ENCODE measurements around the gene NAT8L. TPM values are rescaled to one million over a fixed set of nuclear protein-coding genes. Genes with fewer than 3 reads are reported as not detected.

NAT8L gene
- total RNA-seq, 1 experiment from 2014 or later = 9.2 TPM

DNA sequence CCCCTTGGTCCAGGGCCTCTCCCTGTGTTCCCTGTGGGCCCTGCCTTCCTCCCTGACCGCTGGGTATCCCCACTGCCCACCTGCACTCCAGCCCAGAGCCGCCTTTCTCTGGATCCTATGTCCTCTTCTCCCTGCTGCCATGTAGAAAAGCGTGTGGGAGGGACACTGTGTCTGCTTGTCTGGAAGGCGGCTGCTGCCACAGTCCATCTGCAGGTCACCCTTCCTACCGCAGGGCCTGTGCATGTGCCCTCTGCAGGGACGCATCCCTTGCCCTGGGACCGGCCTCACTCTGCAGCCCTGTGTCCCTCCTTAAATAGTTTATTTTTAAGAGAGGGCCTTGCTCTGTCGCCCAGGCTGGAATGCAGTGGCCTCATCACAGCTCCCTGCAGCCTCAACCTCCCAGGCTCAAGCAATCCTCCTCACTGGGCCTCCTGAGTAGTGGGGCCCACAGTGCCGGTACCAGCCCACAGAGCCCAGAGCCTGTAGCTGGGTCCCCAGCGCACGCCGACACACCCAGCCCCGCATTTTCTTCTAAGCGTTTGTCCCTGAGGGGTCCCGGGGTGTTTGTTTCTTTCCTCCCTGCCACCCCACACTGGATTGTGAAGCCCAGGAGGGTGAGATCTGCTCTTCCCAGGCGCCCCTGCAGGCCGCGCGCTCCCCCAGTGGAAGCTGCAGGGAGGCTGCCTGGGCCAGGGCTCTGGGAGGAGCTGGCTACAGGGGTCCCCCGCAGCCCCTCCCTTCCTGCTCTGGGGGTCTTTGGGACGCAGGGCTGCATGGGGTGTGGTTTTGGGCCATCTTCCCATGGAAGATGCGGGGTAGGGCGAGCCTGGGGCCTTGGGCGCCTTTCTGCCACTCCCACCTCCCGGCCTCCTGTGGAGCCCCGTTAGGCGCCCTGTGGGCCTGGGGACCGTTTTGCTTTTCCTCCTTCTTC is 12.8 kb upstream of the NAT8L start:
- TF ChIP-seq SP1 (IDR thresholded peaks at IDR 0.05; ENCODE audit: low read depth) (no peak), RAD21 (IDR thresholded peaks at IDR 0.05; ENCODE audit: low read depth) (no peak), CEBPB (IDR thresholded peaks at IDR 0.05; ENCODE audit: low read depth) (no peak), FOSL1 (IDR thresholded peaks at IDR 0.05; ENCODE audit: low read depth) (no peak), CBX3 (IDR thresholded peaks at IDR 0.05; ENCODE audit: low read depth) (no peak)
- TF ChIP-seq, protein P1, sequence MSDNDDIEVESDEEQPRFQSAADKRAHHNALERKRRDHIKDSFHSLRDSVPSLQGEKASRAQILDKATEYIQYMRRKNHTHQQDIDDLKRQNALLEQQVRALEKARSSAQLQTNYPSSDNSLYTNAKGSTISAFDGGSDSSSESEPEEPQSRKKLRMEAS (IDR thresholded peaks at IDR 0.05) = no peak
- CTCF ChIA-PET = no interaction called here
- BruUV-seq (replicated peaks) = no TSS peak
- RAD21 ChIA-PET (ENCODE audit: low non-redundant PET in 1 of 2, low total read pairs in 2 of 2, uncharacterized antibody in 2 of 2, unreplicated experiment in 2 of 2) = no interaction called here
- DNase-seq (ENCODE audit: low read depth, low spot score) (no peak), ATAC-seq (no peak)
- no peaks in the 10 kb centered on the region for H4K20me1 ChIP-seq (ENCODE audit: insufficient read depth)
- H2AFZ ChIP-seq (ENCODE audit: low read depth, low read length, poor library complexity, severe bottlenecking) = no peak overlapping the region
- H3K4me1 ChIP-seq (ENCODE audit: control insufficient read depth in 1 of 2, insufficient read depth in 2 of 2, low read length in 2 of 2) = peaks cover 7 to 36% of the 10 kb centered on the region in 2 experiments; a peak in 3 of 4 replicates
- peaks cover 7% of the 10 kb centered on the region; the same call in 1 of the 2 replicates for H3K79me2 ChIP-seq (ENCODE audit: insufficient read depth, low read length)
- no peaks in the 10 kb centered on the region; a peak in 1 of 4 replicates for H3K9me3 ChIP-seq (ENCODE audit: control insufficient read depth in 1 of 2, insufficient read depth in 1 of 2, low read depth in 1 of 2, low read length in 2 of 2)
- no peaks in the 10 kb centered on the region for H3K27me3 ChIP-seq (ENCODE audit: insufficient read depth, low read length)
- intact Hi-C loops (cut with micrococcal nuclease) = no loop called here
- no peak overlapping the region for H3K9ac ChIP-seq (ENCODE audit: low read length)
- POLR2A ChIA-PET = interaction anchor here (1.0 kb wide), 1 partner anchor 116 kb away, joined by 3 read pairs; no protein-coding TSS in a partner anchor
- peak overlapping the region; percentile 21 for H3K4me2 ChIP-seq (ENCODE audit: low read length)
- no peaks in the 10 kb centered on the region for H3K9me2 ChIP-seq (ENCODE audit: insufficient read depth)
- peaks cover 0 to 5% of the 10 kb centered on the region in 2 experiments; a peak in 2 of 4 replicates for H3K36me3 ChIP-seq (ENCODE audit: control insufficient read depth in 1 of 2, insufficient read depth in 2 of 2, low read length in 2 of 2)
- 0 out of 2 replicates have a peak overlapping the region, but pooled peaks have one; percentile 17 for H3K27ac ChIP-seq (ENCODE audit: low read depth, low read length)
- H3K4me3 ChIP-seq (replicated peaks in 1 of 2; ENCODE audit: low read depth in 1 of 2, low read length in 2 of 2) = no peak overlapping the region

DNA sequence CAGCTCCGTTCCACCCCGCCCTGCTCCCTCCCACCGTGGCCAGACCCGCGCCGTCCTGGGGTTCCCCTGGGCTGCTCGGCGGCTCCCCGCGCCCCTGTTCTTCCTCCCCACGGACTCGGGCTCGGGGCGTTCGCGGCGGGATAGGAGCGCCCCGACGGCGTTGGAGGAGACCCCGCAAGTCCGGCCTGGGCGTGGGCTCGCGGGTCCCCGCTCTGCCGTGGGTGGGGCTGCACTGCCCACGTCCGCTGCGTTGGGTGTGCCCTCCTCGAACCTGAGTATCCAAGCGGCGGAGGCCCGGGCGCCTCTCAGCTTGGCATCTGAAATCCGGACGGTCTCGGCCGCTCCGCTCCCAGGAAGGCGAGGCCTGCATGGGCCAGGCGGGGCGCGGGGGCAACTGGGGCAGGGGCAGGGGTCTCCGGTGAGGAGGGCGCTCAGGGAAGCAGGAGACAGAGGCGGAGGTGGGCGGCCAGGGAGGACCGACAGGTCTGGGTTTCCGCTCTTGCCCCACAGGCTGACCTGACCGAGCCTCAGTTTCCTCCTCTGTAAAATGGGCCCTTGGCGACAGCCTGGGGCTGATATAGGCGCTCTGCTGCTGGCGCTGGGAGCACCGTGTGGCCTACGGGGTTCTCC is 12.0 kb upstream of the NAT8L start:
- Histone ChIP-seq H2AFZ (ENCODE audit: low read depth, low read length, poor library complexity, severe bottlenecking) (no peak overlapping the region), H3K27me3 (ENCODE audit: insufficient read depth, low read length) (no peaks in the 10 kb centered on the region), H3K9ac (ENCODE audit: low read length) (no peak overlapping the region), H3K79me2 (ENCODE audit: insufficient read depth, low read length) (peaks cover 7% of the 10 kb centered on the region; the same call in 1 of the 2 replicates), H3K4me2 (ENCODE audit: low read length) (no peak overlapping the region), H4K20me1 (ENCODE audit: insufficient read depth) (no peaks in the 10 kb centered on the region), H3K27ac (ENCODE audit: low read depth, low read length) (no peak overlapping the region), H3K4me1 (ENCODE audit: control insufficient read depth in 1 of 2, insufficient read depth in 2 of 2, low read length in 2 of 2) (peaks cover 7 to 31% of the 10 kb centered on the region in 2 experiments; a peak in 3 of 4 replicates), H3K9me3 (ENCODE audit: control insufficient read depth in 1 of 2, insufficient read depth in 1 of 2, low read depth in 1 of 2, low read length in 2 of 2) (no peaks in the 10 kb centered on the region; a peak in 1 of 4 replicates), H3K36me3 (ENCODE audit: control insufficient read depth in 1 of 2, insufficient read depth in 2 of 2, low read length in 2 of 2) (peaks cover 0 to 5% of the 10 kb centered on the region in 2 experiments; a peak in 2 of 4 replicates), H3K4me3 (replicated peaks in 1 of 2; ENCODE audit: low read depth in 1 of 2, low read length in 2 of 2) (no peak overlapping the region), H3K9me2 (ENCODE audit: insufficient read depth) (no peaks in the 10 kb centered on the region)
- intact Hi-C loops (cut with micrococcal nuclease) = no loop called here
- CTCF ChIA-PET = no interaction called here
- POLR2A ChIA-PET = no interaction called here
- no TSS peak for BruUV-seq (replicated peaks)
- ATAC-seq (no peak), DNase-seq (ENCODE audit: low read depth, low spot score) (no peak)
- RAD21 ChIA-PET (ENCODE audit: low non-redundant PET in 1 of 2, low total read pairs in 2 of 2, uncharacterized antibody in 2 of 2, unreplicated experiment in 2 of 2) = no interaction called here
- TF ChIP-seq RAD21 (IDR thresholded peaks at IDR 0.05; ENCODE audit: low read depth) (no peak), EGR1 (IDR thresholded peaks at IDR 0.05; ENCODE audit: low read depth) (no peak), POLR2A (IDR thresholded peaks at IDR 0.05; ENCODE audit: borderline replicate concordance, extremely low read depth, insufficient read depth, insufficient read length) (no peak), SRF (IDR thresholded peaks at IDR 0.05; ENCODE audit: low read depth) (no peak), YY1 (IDR thresholded peaks at IDR 0.05; ENCODE audit: extremely low read depth, insufficient replicate concordance, low read depth, low read length) (no peak), JUND (IDR thresholded peaks at IDR 0.05) (no peak), POLR2AphosphoS5 (IDR thresholded peaks at IDR 0.05; ENCODE audit: low read depth, low read length) (no peak)
- TF ChIP-seq, protein P1 (IDR thresholded peaks at IDR 0.05) = no peak
- TF ChIP-seq, protein P2, sequence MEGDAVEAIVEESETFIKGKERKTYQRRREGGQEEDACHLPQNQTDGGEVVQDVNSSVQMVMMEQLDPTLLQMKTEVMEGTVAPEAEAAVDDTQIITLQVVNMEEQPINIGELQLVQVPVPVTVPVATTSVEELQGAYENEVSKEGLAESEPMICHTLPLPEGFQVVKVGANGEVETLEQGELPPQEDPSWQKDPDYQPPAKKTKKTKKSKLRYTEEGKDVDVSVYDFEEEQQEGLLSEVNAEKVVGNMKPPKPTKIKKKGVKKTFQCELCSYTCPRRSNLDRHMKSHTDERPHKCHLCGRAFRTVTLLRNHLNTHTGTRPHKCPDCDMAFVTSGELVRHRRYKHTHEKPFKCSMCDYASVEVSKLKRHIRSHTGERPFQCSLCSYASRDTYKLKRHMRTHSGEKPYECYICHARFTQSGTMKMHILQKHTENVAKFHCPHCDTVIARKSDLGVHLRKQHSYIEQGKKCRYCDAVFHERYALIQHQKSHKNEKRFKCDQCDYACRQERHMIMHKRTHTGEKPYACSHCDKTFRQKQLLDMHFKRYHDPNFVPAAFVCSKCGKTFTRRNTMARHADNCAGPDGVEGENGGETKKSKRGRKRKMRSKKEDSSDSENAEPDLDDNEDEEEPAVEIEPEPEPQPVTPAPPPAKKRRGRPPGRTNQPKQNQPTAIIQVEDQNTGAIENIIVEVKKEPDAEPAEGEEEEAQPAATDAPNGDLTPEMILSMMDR (IDR thresholded peaks at IDR 0.05 in 2 of 3, conservative IDR thresholded peaks at IDR 0.05 in 1 of 3; ENCODE audit: borderline replicate concordance in 1 of 3, insufficient read depth in 1 of 3, low read depth in 2 of 3, low read length in 2 of 3) = no peak
- TF ChIP-seq, protein P3, sequence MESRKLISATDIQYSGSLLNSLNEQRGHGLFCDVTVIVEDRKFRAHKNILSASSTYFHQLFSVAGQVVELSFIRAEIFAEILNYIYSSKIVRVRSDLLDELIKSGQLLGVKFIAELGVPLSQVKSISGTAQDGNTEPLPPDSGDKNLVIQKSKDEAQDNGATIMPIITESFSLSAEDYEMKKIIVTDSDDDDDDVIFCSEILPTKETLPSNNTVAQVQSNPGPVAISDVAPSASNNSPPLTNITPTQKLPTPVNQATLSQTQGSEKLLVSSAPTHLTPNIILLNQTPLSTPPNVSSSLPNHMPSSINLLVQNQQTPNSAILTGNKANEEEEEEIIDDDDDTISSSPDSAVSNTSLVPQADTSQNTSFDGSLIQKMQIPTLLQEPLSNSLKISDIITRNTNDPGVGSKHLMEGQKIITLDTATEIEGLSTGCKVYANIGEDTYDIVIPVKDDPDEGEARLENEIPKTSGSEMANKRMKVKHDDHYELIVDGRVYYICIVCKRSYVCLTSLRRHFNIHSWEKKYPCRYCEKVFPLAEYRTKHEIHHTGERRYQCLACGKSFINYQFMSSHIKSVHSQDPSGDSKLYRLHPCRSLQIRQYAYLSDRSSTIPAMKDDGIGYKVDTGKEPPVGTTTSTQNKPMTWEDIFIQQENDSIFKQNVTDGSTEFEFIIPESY (IDR thresholded peaks at IDR 0.05; ENCODE audit: extremely low read depth, insufficient replicate concordance, low read length) = no peak
